Stimulated activated effector memory CD8-positive, alpha-beta T cell treated with anti-CD3 and anti-CD28 coated beads, Interleukin-12 subunit alpha, Interleukin-12 subunit beta, amount 100 ng/mL, for 72 hours (primary cell): ENCODE data around the gene HUS1B.
"Not testable (repeated sequence)": the region's sequence is repeated elsewhere in the genome, so short reads cannot be mapped to it uniquely, and the experiment has no call there.

ENCODE experiments used
- ATAC-seq: fragments of 150-1000 bp; cut with Tn5 transposase; 2 replicates; pipeline ENCODE4 v1.10.0; 2021
- DNase-seq, 2 donors: peaks; one replicate each; pipeline ENCODE4 v3.0.0; 2021 to 2022; ENCODE audit warnings: low spot score in 2 of 2
- H3K27ac Mint-ChIP-seq: one replicate; pipeline ENCODE4 v1.8.0; 2022; ENCODE audit warnings: mild to moderate bottlenecking, mixed read lengths
- H3K36me3 Mint-ChIP-seq: one replicate; pipeline ENCODE4 v1.8.0; 2022; ENCODE audit warnings: mild to moderate bottlenecking, mixed read lengths
- H3K4me1 Mint-ChIP-seq: one replicate; pipeline ENCODE4 v1.8.0; 2022; ENCODE audit warnings: mixed read lengths
- H3K4me3 Mint-ChIP-seq: one replicate; pipeline ENCODE4 v1.8.0; 2022; ENCODE audit warnings: mild to moderate bottlenecking, mixed read lengths
- H3K9me3 Mint-ChIP-seq: one replicate; pipeline ENCODE4 v1.8.0; 2022; ENCODE audit warnings: mixed read lengths

Gene HUS1B

GRCh38 chr6:684831-685636, 28.1 kb upstream of the HUS1B start:
- Mint-ChIP-seq H3K4me3 (peak overlapping the region; percentile 56), H3K27ac (peak overlapping the region; percentile 86), H3K36me3 (peaks cover 17% of the 10 kb centered on the region), H3K4me1 (peaks cover 52% of the 10 kb centered on the region), H3K9me3 (no peaks in the 10 kb centered on the region)
- ATAC-seq (peak; percentile 99), DNase-seq (peak in 1 of 2 donors; percentile 68)

GRCh38 chr6:683742-684440, 27.0 kb upstream of the HUS1B start:
- Mint-ChIP-seq H3K4me1 (peaks cover 53% of the 10 kb centered on the region), H3K4me3 (peak overlapping the region; percentile 45), H3K27ac (peak overlapping the region; percentile 62), H3K9me3 (no peaks in the 10 kb centered on the region), H3K36me3 (peaks cover 11% of the 10 kb centered on the region)
- no peak for ATAC-seq
- no peak for DNase-seq

GRCh38 chr6:680666-681340, 23.9 kb upstream of the HUS1B start:
- Mint-ChIP-seq H3K27ac (no peak overlapping the region), H3K9me3 (no peaks in the 10 kb centered on the region), H3K4me1 (peaks cover 60% of the 10 kb centered on the region), H3K36me3 (peaks cover 11% of the 10 kb centered on the region), H3K4me3 (no peak overlapping the region)
- no peak for ATAC-seq
- DNase-seq = no peak

- peaks cover 7% of the 10 kb centered on the region for H3K36me3 Mint-ChIP-seq
- ATAC-seq (no peak), DNase-seq (no peak)
- no peak overlapping the region for H3K4me3 Mint-ChIP-seq
- no peaks in the 10 kb centered on the region for H3K9me3 Mint-ChIP-seq
- no peak overlapping the region for H3K27ac Mint-ChIP-seq
- peaks cover 60% of the 10 kb centered on the region for H3K4me1 Mint-ChIP-seq
Observed at GRCh38 chr6:680251-680650, 23.4 kb upstream of the HUS1B start.

GRCh38 chr6:679282-679681, 22.4 kb upstream of the HUS1B start:
- H3K4me3 Mint-ChIP-seq = no peak overlapping the region
- ATAC-seq (no peak), DNase-seq (no peak)
- H3K36me3 Mint-ChIP-seq = no peaks in the 10 kb centered on the region
- H3K4me1 Mint-ChIP-seq = peaks cover 63% of the 10 kb centered on the region
- H3K27ac Mint-ChIP-seq = peak overlapping the region; percentile 46
- H3K9me3 Mint-ChIP-seq = no peaks in the 10 kb centered on the region

GRCh38 chr6:678520-678919, 21.6 kb upstream of the HUS1B start:
- Mint-ChIP-seq H3K36me3 (no peaks in the 10 kb centered on the region), H3K4me1 (peaks cover 56% of the 10 kb centered on the region), H3K4me3 (no peak overlapping the region), H3K9me3 (no peaks in the 10 kb centered on the region), H3K27ac (no peak overlapping the region)
- ATAC-seq (no peak), DNase-seq (no peak)

GRCh38 chr6:677919-678318, 21.0 kb upstream of the HUS1B start:
- H3K36me3 Mint-ChIP-seq = no peaks in the 10 kb centered on the region
- H3K9me3 Mint-ChIP-seq = no peaks in the 10 kb centered on the region
- H3K4me1 Mint-ChIP-seq = peaks cover 50% of the 10 kb centered on the region
- DNase-seq (no peak), ATAC-seq (no peak)
- no peak overlapping the region for H3K27ac Mint-ChIP-seq
- no peak overlapping the region for H3K4me3 Mint-ChIP-seq

GRCh38 chr6:674956-675355, 18.1 kb upstream of the HUS1B start:
- Mint-ChIP-seq H3K4me1 (peaks cover 30% of the 10 kb centered on the region), H3K4me3 (peak overlapping the region; percentile 40), H3K36me3 (no peaks in the 10 kb centered on the region), H3K27ac (peak overlapping the region; percentile 29), H3K9me3 (no peaks in the 10 kb centered on the region)
- DNase-seq (no peak), ATAC-seq (peak; percentile 86)

- peak; percentile 57 for ATAC-seq
- Mint-ChIP-seq H3K27ac (peak overlapping the region; percentile 29), H3K9me3 (no peaks in the 10 kb centered on the region), H3K4me1 (peaks cover 32% of the 10 kb centered on the region), H3K36me3 (no peaks in the 10 kb centered on the region), H3K4me3 (peak overlapping the region; percentile 40)
- DNase-seq = no peak
Observed at GRCh38 chr6:674406-674805, 17.5 kb upstream of the HUS1B start.

- Mint-ChIP-seq H3K27ac (no peak overlapping the region), H3K36me3 (no peaks in the 10 kb centered on the region), H3K4me3 (no peak overlapping the region), H3K9me3 (peaks cover 3% of the 10 kb centered on the region), H3K4me1 (peaks cover 58% of the 10 kb centered on the region)
- no peak for DNase-seq
- ATAC-seq = no peak
Observed at GRCh38 chr6:667253-667927, 10.5 kb upstream of the HUS1B start.

GRCh38 chr6:665403-666267, 8.7 kb upstream of the HUS1B start:
- Mint-ChIP-seq H3K9me3 (peaks cover 3% of the 10 kb centered on the region), H3K4me1 (peaks cover 71% of the 10 kb centered on the region), H3K27ac (no peak overlapping the region), H3K4me3 (no peak overlapping the region), H3K36me3 (no peaks in the 10 kb centered on the region)
- ATAC-seq (peak; percentile 70), DNase-seq (no peak)

- Mint-ChIP-seq H3K4me1 (peaks cover 81% of the 10 kb centered on the region), H3K27ac (peak overlapping the region; percentile 16)
- H3K4me3 Mint-ChIP-seq, H3K36me3 Mint-ChIP-seq, H3K9me3 Mint-ChIP-seq, ATAC-seq, DNase-seq: not testable (repeated sequence)
Observed at GRCh38 chr6:663788-664187, 6.9 kb upstream of the HUS1B start.

- DNase-seq (no peak), ATAC-seq (peak; percentile 40)
- Mint-ChIP-seq H3K9me3 (no peaks in the 10 kb centered on the region), H3K36me3 (no peaks in the 10 kb centered on the region), H3K4me1 (peaks cover 64% of the 10 kb centered on the region), H3K4me3 (peak overlapping the region; percentile 17), H3K27ac (peak overlapping the region; percentile 69)
Observed at GRCh38 chr6:659716-660581, 3.0 kb upstream of the HUS1B start.

GRCh38 chr6:658244-658643, 1.3 kb upstream of the HUS1B start:
- DNase-seq = no peak
- H3K4me1 Mint-ChIP-seq = peaks cover 54% of the 10 kb centered on the region
- no peaks in the 10 kb centered on the region for H3K36me3 Mint-ChIP-seq
- ATAC-seq = no peak
- H3K9me3 Mint-ChIP-seq = no peaks in the 10 kb centered on the region
- no peak overlapping the region for H3K27ac Mint-ChIP-seq
- no peak overlapping the region for H3K4me3 Mint-ChIP-seq
